MM.1S (cell line): ENCODE data around the gene ZNF598.
A peak's percentile ranks its signal among the peaks of the same experiment; 100 is the strongest.

ENCODE experiments used
- DNase-seq: peaks from one replicate; pipeline ENCODE4 v3.0.0-alpha.2; 2015
- H2AFZ ChIP-seq: fragments of 300-600 bp; sonication (generic); 2 replicates; pipeline ENCODE4 v1.6.0; 2016; ENCODE audit warnings: antibody characterized with exemption, low read length
- H3F3A ChIP-seq: fragments of 300-600 bp; sonication (generic); 2 replicates; pipeline ENCODE4 v1.6.1; 2016; ENCODE audit warnings: mild to moderate bottlenecking, antibody characterized with exemption, low read length, moderate library complexity, mixed read lengths; ENCODE audit not compliant: insufficient read depth
- H3K27ac ChIP-seq: fragments of 300-600 bp; sonication (generic); 2 replicates; pipeline ENCODE4 v1.5.1; 2016; ENCODE audit warnings: mild to moderate bottlenecking, low read length
- H3K27me3 ChIP-seq: fragments of 300-600 bp; sonication (generic); replicated peaks from 2 replicates; pipeline ENCODE4 v1.6.0; 2016; ENCODE audit warnings: low read length; ENCODE audit not compliant: insufficient read depth
- H3K36me3 ChIP-seq: fragments of 300-600 bp; sonication (generic); replicated peaks from 2 replicates; pipeline ENCODE4 v1.6.1; 2016; ENCODE audit warnings: mild to moderate bottlenecking, low read length, mixed read lengths; ENCODE audit not compliant: insufficient read depth
- H3K4me1 ChIP-seq: fragments of 300-600 bp; sonication (generic); 2 replicates; pipeline ENCODE4 v1.6.1; 2016; ENCODE audit warnings: low read length, mixed read lengths
- H3K4me2 ChIP-seq: fragments of 300-600 bp; sonication (generic); 2 replicates; pipeline ENCODE4 v1.6.0; 2016; ENCODE audit warnings: low read depth, low read length
- H3K4me3 ChIP-seq: fragments of 300-600 bp; sonication (generic); 2 replicates; pipeline ENCODE4 v1.5.1; 2016; ENCODE audit warnings: low read length, mixed read lengths
- H3K79me2 ChIP-seq: fragments of 300-600 bp; sonication (generic); 2 replicates; pipeline ENCODE4 v1.6.1; 2016; ENCODE audit warnings: mixed run types, low read length, mixed read lengths
- H3K9ac ChIP-seq: fragments of 300-600 bp; sonication (generic); 2 replicates; pipeline ENCODE4 v1.6.1; 2016; ENCODE audit warnings: low read length, mixed read lengths
- H3K9me2 ChIP-seq: fragments of 300-600 bp; sonication (generic); replicated peaks from 2 replicates; pipeline ENCODE4 v1.6.1; 2016; ENCODE audit warnings: mild to moderate bottlenecking, low read length, mixed read lengths; ENCODE audit not compliant: insufficient read depth
- H3K9me3 ChIP-seq: fragments of 300-600 bp; sonication (generic); replicated peaks from 2 replicates; pipeline ENCODE4 v1.6.1; 2016; ENCODE audit warnings: mild to moderate bottlenecking, low read length, mixed read lengths; ENCODE audit not compliant: insufficient read depth
- H4K20me1 ChIP-seq: fragments of 300-600 bp; sonication (generic); 2 replicates; pipeline ENCODE4 v1.6.1; 2016; ENCODE audit warnings: mild to moderate bottlenecking, low read length, moderate library complexity, mixed read lengths; ENCODE audit not compliant: insufficient read depth
- EZH2 ChIP-seq: fragments of 300-600 bp; sonication (generic); optimal IDR thresholded peaks from 2 replicates; pipeline ENCODE3; 2017; ENCODE audit warnings: low read depth, mild to moderate bottlenecking, antibody characterized with exemption, low read length, mixed read lengths
- EZH2phosphoT487 ChIP-seq: fragments of 300-600 bp; sonication (generic); IDR thresholded peaks from 2 replicates; pipeline ENCODE4 v1.6.1; 2018; ENCODE audit warnings: antibody characterized with exemption, low read length
- TF ChIP-seq, protein P1 (sequence below): fragments of 300-600 bp; sonication (generic); IDR thresholded peaks from 2 replicates; pipeline ENCODE4 v1.5.1; 2016; ENCODE audit warnings: antibody characterized with exemption, low read length, mixed read lengths

Gene ZNF598

DNA sequence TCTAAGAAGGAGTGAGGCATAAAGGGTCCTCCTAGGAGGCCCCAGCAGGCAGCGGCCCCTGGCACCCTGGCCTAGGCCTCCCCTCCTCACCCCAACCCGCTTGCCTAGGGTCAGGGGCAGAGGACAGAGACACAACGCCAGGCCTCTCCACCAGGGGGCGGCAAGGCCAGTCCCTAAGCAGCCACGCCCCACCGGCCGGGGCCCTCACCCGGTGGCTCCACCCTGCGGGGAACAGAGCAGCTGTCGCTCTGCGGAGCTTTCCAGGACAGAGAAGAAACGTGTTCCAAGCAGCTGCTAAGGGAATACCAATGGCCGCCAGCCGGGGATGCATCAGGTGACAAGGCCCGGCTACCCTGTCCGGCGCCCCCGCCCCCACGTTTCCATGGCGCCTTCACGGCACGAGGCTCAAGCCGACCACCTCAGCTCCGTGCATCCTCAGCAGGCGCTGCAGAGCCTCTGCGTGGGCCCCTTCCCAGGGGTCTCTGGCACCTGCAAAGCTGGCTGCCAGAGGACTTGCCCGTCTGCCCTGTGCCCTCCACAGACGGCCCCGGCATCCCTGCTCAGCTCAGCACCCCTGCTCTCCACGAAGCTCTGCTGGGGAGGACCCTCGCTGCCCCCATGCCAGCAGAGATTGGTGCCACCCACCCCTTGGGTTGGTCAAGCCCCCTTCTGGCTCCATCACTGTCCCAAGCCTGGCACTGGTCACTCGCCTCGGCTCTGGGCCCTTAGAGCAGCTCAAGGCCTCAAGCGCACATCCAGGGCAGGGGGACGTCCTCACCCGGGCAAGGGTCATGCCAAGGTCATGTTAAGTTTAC lies 5.6 kb downstream of the ZNF598 start:
- TF ChIP-seq EZH2phosphoT487, result no peak
- TF ChIP-seq, protein P1, sequence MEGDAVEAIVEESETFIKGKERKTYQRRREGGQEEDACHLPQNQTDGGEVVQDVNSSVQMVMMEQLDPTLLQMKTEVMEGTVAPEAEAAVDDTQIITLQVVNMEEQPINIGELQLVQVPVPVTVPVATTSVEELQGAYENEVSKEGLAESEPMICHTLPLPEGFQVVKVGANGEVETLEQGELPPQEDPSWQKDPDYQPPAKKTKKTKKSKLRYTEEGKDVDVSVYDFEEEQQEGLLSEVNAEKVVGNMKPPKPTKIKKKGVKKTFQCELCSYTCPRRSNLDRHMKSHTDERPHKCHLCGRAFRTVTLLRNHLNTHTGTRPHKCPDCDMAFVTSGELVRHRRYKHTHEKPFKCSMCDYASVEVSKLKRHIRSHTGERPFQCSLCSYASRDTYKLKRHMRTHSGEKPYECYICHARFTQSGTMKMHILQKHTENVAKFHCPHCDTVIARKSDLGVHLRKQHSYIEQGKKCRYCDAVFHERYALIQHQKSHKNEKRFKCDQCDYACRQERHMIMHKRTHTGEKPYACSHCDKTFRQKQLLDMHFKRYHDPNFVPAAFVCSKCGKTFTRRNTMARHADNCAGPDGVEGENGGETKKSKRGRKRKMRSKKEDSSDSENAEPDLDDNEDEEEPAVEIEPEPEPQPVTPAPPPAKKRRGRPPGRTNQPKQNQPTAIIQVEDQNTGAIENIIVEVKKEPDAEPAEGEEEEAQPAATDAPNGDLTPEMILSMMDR, result peak; percentile 91
- Histone ChIP-seq H3K79me2 (peaks cover 63% of the 10 kb centered on the region), H3F3A (no peaks in the 10 kb centered on the region), H3K27me3 (no peaks in the 10 kb centered on the region), H2AFZ (no peak overlapping the region), H3K9me2 (no peaks in the 10 kb centered on the region), H3K27ac (no peak overlapping the region), H3K36me3 (no peaks in the 10 kb centered on the region), H4K20me1 (peaks cover 6% of the 10 kb centered on the region; the same call in 1 of the 2 replicates), H3K4me3 (no peak overlapping the region), H3K4me1 (peaks cover 14% of the 10 kb centered on the region; the same call in 1 of the 2 replicates), H3K9me3 (no peaks in the 10 kb centered on the region), H3K9ac (no peak overlapping the region), H3K4me2 (no peak overlapping the region)
- peak; percentile 85 for DNase-seq

DNA sequence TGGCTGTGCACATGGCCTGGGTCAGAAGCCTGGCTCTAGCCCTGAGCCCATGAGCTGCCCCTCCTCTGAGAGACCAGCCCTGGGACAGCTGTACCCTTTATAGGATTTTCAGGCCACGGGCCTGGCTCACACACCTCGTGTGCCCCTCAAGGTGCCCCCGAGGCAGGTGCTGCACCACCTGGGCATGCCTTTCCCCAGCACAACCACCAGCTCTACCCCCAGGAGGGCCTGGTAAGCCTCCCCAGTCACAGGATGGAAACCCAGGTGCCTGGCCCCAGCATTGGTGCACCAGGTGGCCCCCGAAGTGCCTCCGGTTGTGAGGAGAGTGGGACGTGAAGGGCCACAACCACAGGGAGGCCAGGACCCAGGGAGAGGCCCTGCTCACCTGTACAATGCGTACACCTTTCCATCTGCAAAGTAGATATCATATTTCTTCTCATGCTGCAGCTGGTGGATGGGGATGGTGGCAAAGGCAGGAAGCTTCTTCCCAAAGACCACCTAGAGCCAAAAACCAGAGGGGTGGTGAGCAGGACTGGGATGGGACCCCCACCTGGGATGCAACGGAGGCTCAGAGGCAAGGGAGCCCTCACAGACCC lies 6.3 kb downstream of the ZNF598 start:
- no peak overlapping the region for H3K4me2 ChIP-seq
- no peak overlapping the region for H3K4me3 ChIP-seq
- no peak for DNase-seq
- no peaks in the 10 kb centered on the region for H3K36me3 ChIP-seq
- H3F3A ChIP-seq, result no peaks in the 10 kb centered on the region
- H2AFZ ChIP-seq, result no peak overlapping the region
- H3K27ac ChIP-seq, result no peak overlapping the region
- H4K20me1 ChIP-seq, result peaks cover 6% of the 10 kb centered on the region; the same call in 1 of the 2 replicates
- peaks cover 56% of the 10 kb centered on the region for H3K79me2 ChIP-seq
- peaks cover 12% of the 10 kb centered on the region; the same call in 1 of the 2 replicates for H3K4me1 ChIP-seq
- H3K9me2 ChIP-seq, result no peaks in the 10 kb centered on the region
- H3K9ac ChIP-seq, result no peak overlapping the region
- no peaks in the 10 kb centered on the region for H3K9me3 ChIP-seq
- TF ChIP-seq EZH2 (no peak), EZH2phosphoT487 (no peak)
- TF ChIP-seq, protein P1, result no peak
- no peaks in the 10 kb centered on the region for H3K27me3 ChIP-seq

DNA sequence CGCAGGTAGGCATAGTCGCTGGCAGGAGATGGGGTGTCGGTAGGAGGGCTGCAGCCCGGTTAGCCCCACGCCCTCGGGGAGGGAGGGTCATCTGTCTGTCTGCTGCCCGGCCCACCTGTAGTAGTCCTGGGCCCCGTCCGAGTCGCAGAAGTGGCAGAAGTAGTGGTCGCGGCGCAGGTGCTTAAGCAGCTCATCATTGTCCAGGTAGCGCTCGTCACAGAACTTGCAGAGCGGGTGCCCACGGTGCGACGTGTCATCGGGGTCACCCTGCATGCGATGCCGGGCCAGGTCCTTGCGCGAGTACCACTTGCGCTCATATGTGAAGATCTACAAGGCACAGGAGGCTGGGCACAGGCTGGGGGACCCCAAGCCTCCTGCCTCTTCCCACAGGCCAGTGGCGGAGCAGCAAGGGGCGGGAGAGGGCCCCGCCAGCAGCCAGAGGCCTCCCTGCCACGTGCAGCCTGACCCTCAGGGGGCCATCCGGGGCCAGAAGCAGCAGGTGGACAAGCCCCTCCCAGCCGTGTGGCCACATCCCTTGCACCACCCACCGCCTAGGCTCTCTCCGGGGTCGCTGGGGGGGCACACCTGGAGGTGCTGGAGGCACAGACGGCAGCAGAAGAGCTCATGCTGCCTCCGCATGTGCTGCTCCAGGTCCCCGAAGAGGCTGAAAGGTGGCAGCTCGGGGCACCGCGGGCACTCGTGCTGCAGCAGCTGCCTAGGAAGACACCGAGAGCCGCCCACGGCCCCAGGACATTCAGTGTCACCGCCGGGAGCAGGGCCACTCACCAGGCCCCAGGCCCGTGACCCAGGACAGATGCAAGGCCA lies 7.0 kb downstream of the ZNF598 start:
- no peaks in the 10 kb centered on the region for H3F3A ChIP-seq
- H4K20me1 ChIP-seq, result peaks cover 2% of the 10 kb centered on the region; the same call in 1 of the 2 replicates
- H3K36me3 ChIP-seq, result no peaks in the 10 kb centered on the region
- H3K4me2 ChIP-seq, result no peak overlapping the region
- no peak overlapping the region for H2AFZ ChIP-seq
- no peak overlapping the region for H3K27ac ChIP-seq
- no peaks in the 10 kb centered on the region for H3K27me3 ChIP-seq
- no peaks in the 10 kb centered on the region for H3K9me3 ChIP-seq
- no peak overlapping the region for H3K4me3 ChIP-seq
- TF ChIP-seq, protein P1, result no peak
- TF ChIP-seq EZH2phosphoT487 (no peak), EZH2 (no peak)
- H3K4me1 ChIP-seq, result peaks cover 5% of the 10 kb centered on the region; the same call in 1 of the 2 replicates
- H3K9ac ChIP-seq, result no peak overlapping the region
- no peak for DNase-seq
- peaks cover 49% of the 10 kb centered on the region for H3K79me2 ChIP-seq
- no peaks in the 10 kb centered on the region for H3K9me2 ChIP-seq
